Kidney (tissue), 14 donors: ENCODE measurements around the gene POLA2. TPM values are rescaled to one million over a fixed set of nuclear protein-coding genes. Genes with fewer than 3 reads are reported as not detected.

Source experiments
- DNase-seq, 5 donors: peaks; one replicate each; pipeline ENCODE4 v3.0.0-alpha.2; 2013 to 2020
- FAIRE-seq: peaks from 2 replicates; lab custom pipeline; 2012; peaks lifted over from hg19 to GRCh38; lab: Jason Lieb, UNC
- H3K27ac ChIP-seq, 2 donors: one replicate each; pipeline ENCODE4 v1.7.0; 2013; ENCODE audit warnings: low read depth in 2 of 2, low read length in 2 of 2, inconsistent platforms in 1 of 2
- H3K27me3 ChIP-seq: one replicate; pipeline ENCODE4 v1.7.1; 2013; ENCODE audit warnings: low read length, inconsistent platforms; ENCODE audit not compliant: control insufficient read depth, insufficient read depth
- H3K36me3 ChIP-seq, 3 donors: one replicate each; pipeline versions ENCODE4 v1.7.0 to v1.7.1; 2013; ENCODE audit warnings: low read length in 3 of 3, control low read depth in 1 of 3, inconsistent platforms in 1 of 3; ENCODE audit not compliant: insufficient read depth in 3 of 3, control insufficient read depth in 2 of 3
- H3K4me1 ChIP-seq, 3 donors: one replicate each; pipeline versions ENCODE4 v1.7.0 to v1.7.1; 2013; ENCODE audit warnings: low read length in 3 of 3, inconsistent platforms in 1 of 3, low read depth in 1 of 3; ENCODE audit not compliant: control insufficient read depth in 2 of 3, insufficient read depth in 2 of 3
- H3K4me3 ChIP-seq, 3 donors: one replicate each; pipeline versions ENCODE4 v1.7.0 to v1.8.1; 2013; ENCODE audit warnings: low read length in 3 of 3, control low read depth in 1 of 3, inconsistent platforms in 1 of 3
- H3K9ac ChIP-seq, 3 donors: one replicate each; pipeline versions ENCODE4 v1.7.0 to v1.7.1; 2013; ENCODE audit warnings: low read length in 3 of 3, control low read depth in 1 of 3, inconsistent platforms in 1 of 3
- H3K9me3 ChIP-seq, 3 donors: one replicate each; pipeline versions ENCODE4 v1.7.0 to v1.7.1; 2013; ENCODE audit warnings: low read length in 3 of 3, control low read depth in 1 of 3, inconsistent platforms in 1 of 3; ENCODE audit not compliant: control insufficient read depth in 2 of 3, insufficient read depth in 1 of 3
- intact Hi-C: fragments of 100-400 bp; cut with DNase I; formaldehyde crosslinking; loops from one replicate; pipeline ENCODE4 v1.11.1; 2022
- polyA plus RNA-seq: library from polyadenylated mRNA; stranded (reverse); fragments of 350-450 nt; fragmentation: Illumina TruSeq; extraction: RNeasy Lipid Tissue Mini Kit (QIAGEN cat#74804); gene quantifications from one replicate; pipeline ENCODE4 v1.2.3, GENCODE V29; 2014; ENCODE audit warnings: low read depth, low replicate concordance; ENCODE audit not compliant: insufficient read depth
- total RNA-seq: library from RNA; stranded (reverse); fragmentation: NEBNext Ultra II Directional; extraction: Animal tissue kit (Norgen Biotek cat#: 25700); gene quantifications from one replicate; pipeline ENCODE4 v1.2.1, GENCODE V29; 2021
- TF ChIP-seq, protein P1 (sequence below): IDR thresholded peaks from 3 replicates; pipeline ENCODE4 v1.5.1; 2012; ENCODE audit warnings: mild to moderate bottlenecking, moderate library complexity, borderline replicate concordance; ENCODE audit not compliant: insufficient read depth; ENCODE audit errors: extremely low read depth
- donor health status: control.
- donor health status: control.
- donor health status: control.
- donor health status: control.
- donor health status: control.
- donor health status: DM: yes; HTN: yes; CAD: no.
- donor health status: Normal renal cell carcinoma (clear cell type).

Gene POLA2
- total and polyA plus RNA-seq, 2 donors from 2014 or later: 6.5 to 13.6 TPM

DNA sequence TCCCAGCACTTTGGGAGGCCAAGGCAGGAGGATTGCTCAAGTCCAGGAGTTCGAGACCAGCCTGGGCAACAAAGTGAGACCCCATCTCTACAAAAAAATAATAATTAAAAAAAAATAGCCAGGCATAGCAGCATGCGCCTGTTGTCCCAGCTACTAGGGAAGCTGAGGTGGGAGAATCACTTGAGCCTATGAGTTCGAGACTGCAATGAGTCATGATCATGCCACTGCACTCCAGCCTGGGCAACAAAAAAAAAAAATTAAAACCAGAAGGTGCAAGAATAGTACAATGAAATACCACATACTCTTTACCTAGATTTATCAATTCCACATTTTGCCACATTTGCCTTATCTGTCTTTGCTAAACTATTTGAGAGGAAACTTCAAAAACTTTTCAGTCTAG is 80.1 kb downstream of the POLA2 start:
- Histone ChIP-seq H3K4me3 (no peak overlapping the region), H3K27me3 (no peaks in the 10 kb centered on the region), H3K9me3 (no peaks in the 10 kb centered on the region), H3K4me1 (peaks cover 0 to 5% (median 0%) of the 10 kb centered on the region in 3 donors), H3K27ac (no peak overlapping the region), H3K9ac (no peak overlapping the region), H3K36me3 (peaks cover 17 to 56% (median 55%) of the 10 kb centered on the region in 3 donors)
- TF ChIP-seq, protein P1, sequence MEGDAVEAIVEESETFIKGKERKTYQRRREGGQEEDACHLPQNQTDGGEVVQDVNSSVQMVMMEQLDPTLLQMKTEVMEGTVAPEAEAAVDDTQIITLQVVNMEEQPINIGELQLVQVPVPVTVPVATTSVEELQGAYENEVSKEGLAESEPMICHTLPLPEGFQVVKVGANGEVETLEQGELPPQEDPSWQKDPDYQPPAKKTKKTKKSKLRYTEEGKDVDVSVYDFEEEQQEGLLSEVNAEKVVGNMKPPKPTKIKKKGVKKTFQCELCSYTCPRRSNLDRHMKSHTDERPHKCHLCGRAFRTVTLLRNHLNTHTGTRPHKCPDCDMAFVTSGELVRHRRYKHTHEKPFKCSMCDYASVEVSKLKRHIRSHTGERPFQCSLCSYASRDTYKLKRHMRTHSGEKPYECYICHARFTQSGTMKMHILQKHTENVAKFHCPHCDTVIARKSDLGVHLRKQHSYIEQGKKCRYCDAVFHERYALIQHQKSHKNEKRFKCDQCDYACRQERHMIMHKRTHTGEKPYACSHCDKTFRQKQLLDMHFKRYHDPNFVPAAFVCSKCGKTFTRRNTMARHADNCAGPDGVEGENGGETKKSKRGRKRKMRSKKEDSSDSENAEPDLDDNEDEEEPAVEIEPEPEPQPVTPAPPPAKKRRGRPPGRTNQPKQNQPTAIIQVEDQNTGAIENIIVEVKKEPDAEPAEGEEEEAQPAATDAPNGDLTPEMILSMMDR: no peak
- FAIRE-seq: no peak
- DNase-seq: no peak
- intact Hi-C loops: no loop called here

Other genes starting within 250 kb of the POLA2 start
- 91.6 TPM for gene ARL2, start 247.8 kb upstream of the POLA2 start, total RNA-seq
- gene ARL2, start 247.8 kb upstream of the POLA2 start, polyA plus RNA-seq: 284 TPM
- gene SNX15, start 234.5 kb upstream of the POLA2 start, total RNA-seq: 29.6 TPM
- 27.7 TPM for gene SNX15, start 234.5 kb upstream of the POLA2 start, polyA plus RNA-seq
- gene SAC3D1, start 220.8 kb upstream of the POLA2 start, total RNA-seq: 6.8 TPM
- 13.4 TPM for gene SAC3D1, start 220.8 kb upstream of the POLA2 start, polyA plus RNA-seq
- gene NAALADL1, start 203.4 kb upstream of the POLA2 start, total RNA-seq: 9.4 TPM
- gene NAALADL1, start 203.4 kb upstream of the POLA2 start, polyA plus RNA-seq: 17.1 TPM
- gene CDCA5, start 177.9 kb upstream of the POLA2 start, total RNA-seq: 1.4 TPM
- 0.43 TPM for gene CDCA5, start 177.9 kb upstream of the POLA2 start, polyA plus RNA-seq
- 31.4 TPM for gene ZFPL1, start 177.7 kb upstream of the POLA2 start, total RNA-seq
- 43.1 TPM for gene ZFPL1, start 177.7 kb upstream of the POLA2 start, polyA plus RNA-seq
- gene VPS51, start 165.7 kb upstream of the POLA2 start, total RNA-seq: 110 TPM
- gene VPS51, start 165.7 kb upstream of the POLA2 start, polyA plus RNA-seq: 98.3 TPM
- gene TM7SF2, start 150.1 kb upstream of the POLA2 start, total RNA-seq: 20.9 TPM
- 88.2 TPM for gene TM7SF2, start 150.1 kb upstream of the POLA2 start, polyA plus RNA-seq
- gene ZNHIT2, start 144.3 kb upstream of the POLA2 start, total RNA-seq: 14.0 TPM
- 21.1 TPM for gene ZNHIT2, start 144.3 kb upstream of the POLA2 start, polyA plus RNA-seq
- gene FAU, start 139.8 kb upstream of the POLA2 start, total RNA-seq: 794 TPM
- gene FAU, start 139.8 kb upstream of the POLA2 start, polyA plus RNA-seq: 927 TPM
- gene MRPL49, start 139.6 kb upstream of the POLA2 start, total RNA-seq: 53.3 TPM
- gene MRPL49, start 139.6 kb upstream of the POLA2 start, polyA plus RNA-seq: 76.7 TPM
- 69.8 TPM for gene SYVN1, start 127.4 kb upstream of the POLA2 start, total RNA-seq
- 21.2 TPM for gene SYVN1, start 127.4 kb upstream of the POLA2 start, polyA plus RNA-seq
- gene SPDYC, start 91.7 kb upstream of the POLA2 start, total RNA-seq: not detected
- gene SPDYC, start 91.7 kb upstream of the POLA2 start, polyA plus RNA-seq: 0.43 TPM
- gene CAPN1, start 80.0 kb upstream of the POLA2 start, total RNA-seq: 328 TPM
- gene CAPN1, start 80.0 kb upstream of the POLA2 start, polyA plus RNA-seq: 92.5 TPM
- 13.7 TPM for gene CDC42EP2, start 52.9 kb downstream of the POLA2 start, total RNA-seq
- gene CDC42EP2, start 52.9 kb downstream of the POLA2 start, polyA plus RNA-seq: 19.4 TPM
- gene DPF2, start 71.9 kb downstream of the POLA2 start, total RNA-seq: 58.5 TPM
- 25.9 TPM for gene DPF2, start 71.9 kb downstream of the POLA2 start, polyA plus RNA-seq
- gene TIGD3, start 92.8 kb downstream of the POLA2 start, total RNA-seq: 0.19 TPM
- gene TIGD3, start 92.8 kb downstream of the POLA2 start, polyA plus RNA-seq: 0.95 TPM
- 14.7 TPM for gene SLC25A45, start 120.7 kb downstream of the POLA2 start, total RNA-seq
- 4.1 TPM for gene SLC25A45, start 120.7 kb downstream of the POLA2 start, polyA plus RNA-seq
- 41.3 TPM for gene FRMD8, start 124.7 kb downstream of the POLA2 start, total RNA-seq
- gene FRMD8, start 124.7 kb downstream of the POLA2 start, polyA plus RNA-seq: 9.4 TPM
- gene NEAT1, start 160.8 kb downstream of the POLA2 start, total RNA-seq: 1,006 TPM
- 595 TPM for gene NEAT1, start 160.8 kb downstream of the POLA2 start, polyA plus RNA-seq
- 15,262 TPM for gene MALAT1, start 237.1 kb downstream of the POLA2 start, total RNA-seq
- gene MALAT1, start 237.1 kb downstream of the POLA2 start, polyA plus RNA-seq: 219 TPM